Measurements from ENCODE around the gene ITGA7. TPM values are rescaled to one million over a fixed set of nuclear protein-coding genes. Genes with fewer than 3 reads are reported as not detected.
"Not testable (repeated sequence)": the region's sequence is repeated elsewhere in the genome, so short reads cannot be mapped to it uniquely, and the experiment has no call there.

Gene ITGA7
- total RNA-seq, 1 donor from 2014 or later: 0.94 TPM

DNA sequence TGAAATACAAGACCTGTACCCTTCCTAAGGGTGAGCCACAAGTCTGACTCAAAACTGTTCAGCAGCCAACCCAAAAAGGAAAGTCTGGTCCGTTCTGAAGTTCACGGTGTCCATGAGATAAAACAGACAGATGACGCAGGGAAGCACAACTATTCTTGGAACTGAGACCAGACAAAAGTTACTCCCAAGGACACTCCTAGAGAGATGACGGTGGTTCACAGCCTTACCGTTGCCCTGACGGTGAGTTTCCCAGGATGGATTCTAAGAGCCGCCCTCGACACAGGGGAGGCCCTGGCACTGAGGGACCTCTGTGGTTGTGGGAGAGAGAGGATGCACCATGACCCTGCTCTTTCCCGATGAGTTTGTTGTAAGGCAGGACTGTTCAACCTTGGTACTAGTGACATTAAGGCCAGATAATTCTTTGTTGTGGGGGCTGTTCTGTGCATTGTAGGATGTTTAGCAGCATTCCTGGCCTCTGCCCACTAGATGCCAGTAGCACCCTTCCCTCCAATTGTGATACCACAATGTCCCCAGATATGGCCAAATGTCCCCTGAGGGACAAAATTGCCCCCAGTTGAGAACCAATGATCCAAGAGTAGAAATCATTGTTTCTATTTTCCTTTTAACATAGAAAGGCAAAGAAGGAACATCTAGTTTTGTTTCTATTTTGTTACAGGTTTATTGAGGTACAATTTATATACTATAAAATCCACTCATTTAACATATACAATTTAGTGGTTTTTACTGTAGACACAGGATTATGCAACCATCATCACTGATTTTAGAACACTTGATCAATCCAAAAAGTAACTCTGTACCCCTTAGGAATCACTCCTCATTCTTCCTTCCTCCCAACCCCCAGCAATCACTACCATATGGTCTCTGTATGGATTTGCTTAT lies 48.0 kb downstream of the ITGA7 start:
- Mint-ChIP-seq H3K27me3 (ENCODE audit: low read depth) (peaks cover 25% of the 10 kb centered on the region), H3K9me3 (no peaks in the 10 kb centered on the region), H3K27ac (no peak overlapping the region), H3K4me3 (ENCODE audit: low read depth) (no peak overlapping the region), H3K4me1 (ENCODE audit: low read depth) (no peaks in the 10 kb centered on the region), H3K36me3 (ENCODE audit: low read depth) (no peaks in the 10 kb centered on the region)
- DNase-seq (ENCODE audit: low spot score): no peak
- intact Hi-C loops (cut with micrococcal nuclease): loop anchor here (2.0 kb wide), 1 partner anchor 77 kb away; no protein-coding TSS in a partner anchor

GRCh38 chr12:55658635-55659391 lies 48.9 kb downstream of the ITGA7 start:
- H3K4me1 Mint-ChIP-seq (ENCODE audit: low read depth): no peaks in the 10 kb centered on the region
- intact Hi-C loops (cut with micrococcal nuclease): no loop called here
- no peak overlapping the region for H3K27ac Mint-ChIP-seq
- H3K4me3 Mint-ChIP-seq (ENCODE audit: low read depth): no peak overlapping the region
- no peaks in the 10 kb centered on the region for H3K9me3 Mint-ChIP-seq
- H3K27me3 Mint-ChIP-seq (ENCODE audit: low read depth): peaks cover 22% of the 10 kb centered on the region
- no peaks in the 10 kb centered on the region for H3K36me3 Mint-ChIP-seq (ENCODE audit: low read depth)
- DNase-seq (ENCODE audit: low spot score): no peak

GRCh38 chr12:55658212-55658611 lies 49.5 kb downstream of the ITGA7 start:
- Mint-ChIP-seq H3K9me3 (no peaks in the 10 kb centered on the region), H3K36me3 (ENCODE audit: low read depth) (no peaks in the 10 kb centered on the region), H3K27ac (no peak overlapping the region), H3K27me3 (ENCODE audit: low read depth) (peaks cover 22% of the 10 kb centered on the region), H3K4me3 (ENCODE audit: low read depth) (no peak overlapping the region), H3K4me1 (ENCODE audit: low read depth) (no peaks in the 10 kb centered on the region)
- intact Hi-C loops (cut with micrococcal nuclease): no loop called here
- DNase-seq (ENCODE audit: low spot score): no peak

DNA sequence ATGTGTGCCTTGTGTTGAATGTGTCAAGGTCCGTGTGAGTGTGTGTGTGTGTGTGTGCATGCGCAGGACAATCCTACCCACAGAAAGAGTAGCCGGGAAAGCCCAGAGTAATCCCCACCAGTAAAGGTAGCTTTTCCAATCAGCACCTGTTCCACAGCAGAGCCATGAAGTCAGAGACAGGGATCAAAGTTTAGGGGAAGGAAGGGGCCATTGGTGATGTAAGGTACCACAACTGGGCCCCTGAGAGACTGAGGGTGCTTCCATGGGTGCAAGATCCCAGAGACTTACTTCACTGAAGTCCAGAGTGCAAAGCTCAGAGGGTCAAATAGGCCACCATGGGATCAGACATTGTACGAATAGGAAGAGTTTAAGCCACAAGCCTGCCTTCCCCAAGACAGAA lies 50.5 kb downstream of the ITGA7 start:
- Mint-ChIP-seq H3K27me3 (ENCODE audit: low read depth) (peaks cover 17% of the 10 kb centered on the region), H3K27ac (no peak overlapping the region), H3K4me1 (ENCODE audit: low read depth) (peaks cover 8% of the 10 kb centered on the region), H3K9me3 (no peaks in the 10 kb centered on the region), H3K36me3 (ENCODE audit: low read depth) (no peaks in the 10 kb centered on the region), H3K4me3 (ENCODE audit: low read depth) (no peak overlapping the region)
- DNase-seq (ENCODE audit: low spot score): no peak
- intact Hi-C loops (cut with micrococcal nuclease): loop anchor here (2.0 kb wide), 1 partner anchor 28 kb away; no protein-coding TSS in a partner anchor

- intact Hi-C loops (cut with micrococcal nuclease): no loop called here
Measured at GRCh38 chr12:55654511-55655214, 53.0 kb downstream of the ITGA7 start.

DNA sequence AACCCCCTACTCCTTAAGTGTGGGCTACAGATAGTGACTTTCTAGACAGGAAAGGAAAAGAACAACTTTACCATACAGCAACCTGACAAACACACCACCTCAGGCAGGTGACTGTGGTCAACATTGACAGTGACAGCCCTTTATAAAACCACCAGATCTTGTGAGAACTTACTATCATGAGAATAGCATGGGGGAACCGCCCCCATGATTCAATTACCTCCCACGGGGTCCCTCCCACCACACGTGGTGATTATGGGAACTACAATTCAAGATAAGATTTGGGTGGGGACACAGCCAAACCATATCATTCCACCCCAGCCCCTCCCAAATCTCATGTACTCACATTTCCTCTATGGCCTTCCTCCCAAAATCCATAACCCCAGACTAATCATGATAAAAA lies 54.7 kb downstream of the ITGA7 start:
- peaks cover 3% of the 10 kb centered on the region for H3K36me3 Mint-ChIP-seq (ENCODE audit: low read depth)
- intact Hi-C loops (cut with micrococcal nuclease): loop anchor here (2.0 kb wide), 1 partner anchor 464 kb away; no protein-coding TSS in a partner anchor
- H3K9me3 Mint-ChIP-seq: peaks cover 15% of the 10 kb centered on the region
- peaks cover 14% of the 10 kb centered on the region for H3K4me1 Mint-ChIP-seq (ENCODE audit: low read depth)
- no peak overlapping the region for H3K27ac Mint-ChIP-seq
- no peak overlapping the region for H3K4me3 Mint-ChIP-seq (ENCODE audit: low read depth)
- DNase-seq (ENCODE audit: low spot score): no peak
- H3K27me3 Mint-ChIP-seq (ENCODE audit: low read depth): peaks cover 7% of the 10 kb centered on the region

More at GRCh38 chr12:55654511-55655214, 53.0 kb downstream of the ITGA7 start:
- no peak overlapping the region for H3K4me3 Mint-ChIP-seq (ENCODE audit: low read depth)
- DNase-seq (ENCODE audit: low spot score): no peak
- H3K36me3 Mint-ChIP-seq (ENCODE audit: low read depth): peaks cover 3% of the 10 kb centered on the region
- H3K9me3 Mint-ChIP-seq: peaks cover 10% of the 10 kb centered on the region
- H3K27me3 Mint-ChIP-seq (ENCODE audit: low read depth): peaks cover 7% of the 10 kb centered on the region
- H3K4me1 Mint-ChIP-seq (ENCODE audit: low read depth): peaks cover 14% of the 10 kb centered on the region
- no peak overlapping the region for H3K27ac Mint-ChIP-seq

DNA sequence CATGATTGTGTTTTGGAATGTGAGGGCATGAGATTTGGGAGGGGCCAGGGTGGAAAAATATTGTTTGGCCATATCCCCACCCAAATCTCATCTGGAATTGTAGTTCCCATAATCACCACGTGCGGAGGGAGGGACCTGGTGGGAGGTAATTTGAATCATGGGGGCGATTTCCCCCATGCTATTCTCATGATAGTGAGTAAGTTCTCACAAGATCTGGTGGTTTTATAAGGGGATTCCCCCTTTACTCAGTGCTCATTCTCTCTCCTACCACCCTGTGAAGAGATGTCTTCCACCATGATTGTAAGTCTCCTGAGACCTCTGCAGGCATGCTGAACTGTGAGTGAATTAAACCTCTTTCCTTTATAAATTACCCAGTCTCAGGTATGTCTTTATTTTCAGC lies 55.4 kb downstream of the ITGA7 start:
- intact Hi-C loops (cut with micrococcal nuclease): loop anchor here (2.0 kb wide), 1 partner anchor 464 kb away; no protein-coding TSS in a partner anchor
- no peak overlapping the region for H3K27ac Mint-ChIP-seq

GRCh38 chr12:55651299-55651683 lies 56.4 kb downstream of the ITGA7 start:
- no peak overlapping the region for H3K27ac Mint-ChIP-seq
- H3K4me1 Mint-ChIP-seq (ENCODE audit: low read depth): peaks cover 19% of the 10 kb centered on the region
- H3K4me3 Mint-ChIP-seq (ENCODE audit: low read depth): no peak overlapping the region
- no peaks in the 10 kb centered on the region for H3K27me3 Mint-ChIP-seq (ENCODE audit: low read depth)
- peaks cover 3% of the 10 kb centered on the region for H3K36me3 Mint-ChIP-seq (ENCODE audit: low read depth)
- intact Hi-C loops (cut with micrococcal nuclease): no loop called here
- DNase-seq (ENCODE audit: low spot score): no peak
- peaks cover 15% of the 10 kb centered on the region for H3K9me3 Mint-ChIP-seq

More for the DNA sequence above, 55.4 kb downstream of the ITGA7 start:
- H3K27me3 Mint-ChIP-seq (ENCODE audit: low read depth): peaks cover 3% of the 10 kb centered on the region
- DNase-seq (ENCODE audit: low spot score): no peak
- H3K4me3 Mint-ChIP-seq (ENCODE audit: low read depth): no peak overlapping the region
- peaks cover 15% of the 10 kb centered on the region for H3K9me3 Mint-ChIP-seq
- peaks cover 14% of the 10 kb centered on the region for H3K4me1 Mint-ChIP-seq (ENCODE audit: low read depth)
- H3K36me3 Mint-ChIP-seq (ENCODE audit: low read depth): peaks cover 3% of the 10 kb centered on the region

GRCh38 chr12:55650620-55651298 lies 56.9 kb downstream of the ITGA7 start:
- intact Hi-C loops (cut with micrococcal nuclease); DNase-seq (ENCODE audit: low spot score); H3K36me3 Mint-ChIP-seq (ENCODE audit: low read depth); H3K27me3 Mint-ChIP-seq (ENCODE audit: low read depth); H3K4me3 Mint-ChIP-seq (ENCODE audit: low read depth); H3K27ac Mint-ChIP-seq: not testable (repeated sequence)
- peaks cover 15% of the 10 kb centered on the region for H3K9me3 Mint-ChIP-seq
- H3K4me1 Mint-ChIP-seq (ENCODE audit: low read depth): peaks cover 24% of the 10 kb centered on the region

- Mint-ChIP-seq H3K36me3 (ENCODE audit: low read depth) (peaks cover 3% of the 10 kb centered on the region), H3K4me3 (ENCODE audit: low read depth) (no peak overlapping the region), H3K27ac (no peak overlapping the region)
Measured at GRCh38 chr12:55647027-55647426, 60.7 kb downstream of the ITGA7 start.

GRCh38 chr12:55644591-55644990 lies 63.1 kb downstream of the ITGA7 start:
- no peaks in the 10 kb centered on the region for H3K36me3 Mint-ChIP-seq (ENCODE audit: low read depth)
- no peak overlapping the region for H3K27ac Mint-ChIP-seq
- no peak for DNase-seq (ENCODE audit: low spot score)
- intact Hi-C loops (cut with micrococcal nuclease): no loop called here
- H3K4me3 Mint-ChIP-seq (ENCODE audit: low read depth): no peak overlapping the region
- H3K9me3 Mint-ChIP-seq: peaks cover 4% of the 10 kb centered on the region
- H3K4me1 Mint-ChIP-seq (ENCODE audit: low read depth): peaks cover 27% of the 10 kb centered on the region
- no peaks in the 10 kb centered on the region for H3K27me3 Mint-ChIP-seq (ENCODE audit: low read depth)

More at GRCh38 chr12:55647027-55647426, 60.7 kb downstream of the ITGA7 start:
- DNase-seq (ENCODE audit: low spot score): no peak
- intact Hi-C loops (cut with micrococcal nuclease): loop anchor here (2.0 kb wide), 2 partner anchors 18 to 70 kb away; partner anchors contain the start of gene BLOC1S1
- Mint-ChIP-seq H3K27me3 (ENCODE audit: low read depth) (no peaks in the 10 kb centered on the region), H3K9me3 (peaks cover 15% of the 10 kb centered on the region), H3K4me1 (ENCODE audit: low read depth) (peaks cover 27% of the 10 kb centered on the region)

GRCh38 chr12:55642669-55643068 lies 65.0 kb downstream of the ITGA7 start:
- peak; percentile 20 for DNase-seq (ENCODE audit: low spot score)
- H3K4me1 Mint-ChIP-seq (ENCODE audit: low read depth): peaks cover 27% of the 10 kb centered on the region

More at GRCh38 chr12:55642669-55643068, 65.0 kb downstream of the ITGA7 start:
- Mint-ChIP-seq H3K9me3 (no peaks in the 10 kb centered on the region), H3K36me3 (ENCODE audit: low read depth) (no peaks in the 10 kb centered on the region), H3K4me3 (ENCODE audit: low read depth) (no peak overlapping the region), H3K27ac (no peak overlapping the region), H3K27me3 (ENCODE audit: low read depth) (no peaks in the 10 kb centered on the region)
- intact Hi-C loops (cut with micrococcal nuclease): no loop called here

All from activated T-helper 2 cell treated with anti-CD3 and anti-CD28 coated beads, Interferon-gamma antibody, Interleukin-2, Interleukin-4, amounts not matched to agents 10 μg/mL and 5 μg/mL and 100 μg/mL, durations not matched to agents 14 hours and 24 hours and 36 hours (primary cell).